Measurements from ENCODE around the gene KIAA1217.

DNA sequence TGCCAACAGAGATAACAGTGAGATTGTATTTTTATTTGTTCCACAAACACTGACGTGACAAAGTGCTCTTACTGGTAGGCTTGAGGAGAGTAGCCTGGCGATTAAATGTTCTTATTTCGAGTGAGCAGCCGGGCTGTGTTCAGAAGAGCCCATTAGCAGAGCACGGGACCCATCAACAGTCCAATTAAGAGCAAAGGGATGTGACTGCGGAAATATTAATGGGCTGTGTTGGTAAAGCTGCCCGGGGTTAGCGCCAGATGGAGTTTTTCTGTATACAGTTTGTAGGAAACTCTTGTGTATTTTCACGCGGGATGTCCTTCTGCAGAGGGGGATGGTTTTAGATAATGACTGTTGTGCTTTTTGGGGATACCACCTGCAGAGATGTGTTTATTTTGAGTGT is 104.3 kb downstream of the KIAA1217 start:
- TF ChIP-seq, protein P1, sequence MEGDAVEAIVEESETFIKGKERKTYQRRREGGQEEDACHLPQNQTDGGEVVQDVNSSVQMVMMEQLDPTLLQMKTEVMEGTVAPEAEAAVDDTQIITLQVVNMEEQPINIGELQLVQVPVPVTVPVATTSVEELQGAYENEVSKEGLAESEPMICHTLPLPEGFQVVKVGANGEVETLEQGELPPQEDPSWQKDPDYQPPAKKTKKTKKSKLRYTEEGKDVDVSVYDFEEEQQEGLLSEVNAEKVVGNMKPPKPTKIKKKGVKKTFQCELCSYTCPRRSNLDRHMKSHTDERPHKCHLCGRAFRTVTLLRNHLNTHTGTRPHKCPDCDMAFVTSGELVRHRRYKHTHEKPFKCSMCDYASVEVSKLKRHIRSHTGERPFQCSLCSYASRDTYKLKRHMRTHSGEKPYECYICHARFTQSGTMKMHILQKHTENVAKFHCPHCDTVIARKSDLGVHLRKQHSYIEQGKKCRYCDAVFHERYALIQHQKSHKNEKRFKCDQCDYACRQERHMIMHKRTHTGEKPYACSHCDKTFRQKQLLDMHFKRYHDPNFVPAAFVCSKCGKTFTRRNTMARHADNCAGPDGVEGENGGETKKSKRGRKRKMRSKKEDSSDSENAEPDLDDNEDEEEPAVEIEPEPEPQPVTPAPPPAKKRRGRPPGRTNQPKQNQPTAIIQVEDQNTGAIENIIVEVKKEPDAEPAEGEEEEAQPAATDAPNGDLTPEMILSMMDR (IDR thresholded peaks at IDR 0.05) = no peak
- TF ChIP-seq SMAD3 (CRISPR knock-in tag; IDR thresholded peaks at IDR 0.05; ENCODE audit: borderline replicate concordance) (no peak), NFYB (CRISPR knock-in tag; conservative IDR thresholded peaks at IDR 0.05; ENCODE audit: low read depth) (no peak), NR1H2 (CRISPR knock-in tag; IDR thresholded peaks at IDR 0.05) (no peak), KAT7 (CRISPR knock-in tag; IDR thresholded peaks at IDR 0.05; ENCODE audit: borderline replicate concordance) (no peak), ZBTB21 (CRISPR knock-in tag; IDR thresholded peaks at IDR 0.05; ENCODE audit: borderline replicate concordance) (no peak)
- TF ChIP-seq, protein P2, sequence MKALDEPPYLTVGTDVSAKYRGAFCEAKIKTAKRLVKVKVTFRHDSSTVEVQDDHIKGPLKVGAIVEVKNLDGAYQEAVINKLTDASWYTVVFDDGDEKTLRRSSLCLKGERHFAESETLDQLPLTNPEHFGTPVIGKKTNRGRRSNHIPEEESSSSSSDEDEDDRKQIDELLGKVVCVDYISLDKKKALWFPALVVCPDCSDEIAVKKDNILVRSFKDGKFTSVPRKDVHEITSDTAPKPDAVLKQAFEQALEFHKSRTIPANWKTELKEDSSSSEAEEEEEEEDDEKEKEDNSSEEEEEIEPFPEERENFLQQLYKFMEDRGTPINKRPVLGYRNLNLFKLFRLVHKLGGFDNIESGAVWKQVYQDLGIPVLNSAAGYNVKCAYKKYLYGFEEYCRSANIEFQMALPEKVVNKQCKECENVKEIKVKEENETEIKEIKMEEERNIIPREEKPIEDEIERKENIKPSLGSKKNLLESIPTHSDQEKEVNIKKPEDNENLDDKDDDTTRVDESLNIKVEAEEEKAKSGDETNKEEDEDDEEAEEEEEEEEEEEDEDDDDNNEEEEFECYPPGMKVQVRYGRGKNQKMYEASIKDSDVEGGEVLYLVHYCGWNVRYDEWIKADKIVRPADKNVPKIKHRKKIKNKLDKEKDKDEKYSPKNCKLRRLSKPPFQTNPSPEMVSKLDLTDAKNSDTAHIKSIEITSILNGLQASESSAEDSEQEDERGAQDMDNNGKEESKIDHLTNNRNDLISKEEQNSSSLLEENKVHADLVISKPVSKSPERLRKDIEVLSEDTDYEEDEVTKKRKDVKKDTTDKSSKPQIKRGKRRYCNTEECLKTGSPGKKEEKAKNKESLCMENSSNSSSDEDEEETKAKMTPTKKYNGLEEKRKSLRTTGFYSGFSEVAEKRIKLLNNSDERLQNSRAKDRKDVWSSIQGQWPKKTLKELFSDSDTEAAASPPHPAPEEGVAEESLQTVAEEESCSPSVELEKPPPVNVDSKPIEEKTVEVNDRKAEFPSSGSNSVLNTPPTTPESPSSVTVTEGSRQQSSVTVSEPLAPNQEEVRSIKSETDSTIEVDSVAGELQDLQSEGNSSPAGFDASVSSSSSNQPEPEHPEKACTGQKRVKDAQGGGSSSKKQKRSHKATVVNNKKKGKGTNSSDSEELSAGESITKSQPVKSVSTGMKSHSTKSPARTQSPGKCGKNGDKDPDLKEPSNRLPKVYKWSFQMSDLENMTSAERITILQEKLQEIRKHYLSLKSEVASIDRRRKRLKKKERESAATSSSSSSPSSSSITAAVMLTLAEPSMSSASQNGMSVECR (CRISPR knock-in tag; IDR thresholded peaks at IDR 0.05; ENCODE audit: borderline replicate concordance) = no peak
- TF ChIP-seq, protein P3, sequence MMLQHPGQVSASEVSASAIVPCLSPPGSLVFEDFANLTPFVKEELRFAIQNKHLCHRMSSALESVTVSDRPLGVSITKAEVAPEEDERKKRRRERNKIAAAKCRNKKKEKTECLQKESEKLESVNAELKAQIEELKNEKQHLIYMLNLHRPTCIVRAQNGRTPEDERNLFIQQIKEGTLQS (CRISPR knock-in tag; conservative IDR thresholded peaks at IDR 0.05) = no peak
- TF ChIP-seq, protein P4, sequence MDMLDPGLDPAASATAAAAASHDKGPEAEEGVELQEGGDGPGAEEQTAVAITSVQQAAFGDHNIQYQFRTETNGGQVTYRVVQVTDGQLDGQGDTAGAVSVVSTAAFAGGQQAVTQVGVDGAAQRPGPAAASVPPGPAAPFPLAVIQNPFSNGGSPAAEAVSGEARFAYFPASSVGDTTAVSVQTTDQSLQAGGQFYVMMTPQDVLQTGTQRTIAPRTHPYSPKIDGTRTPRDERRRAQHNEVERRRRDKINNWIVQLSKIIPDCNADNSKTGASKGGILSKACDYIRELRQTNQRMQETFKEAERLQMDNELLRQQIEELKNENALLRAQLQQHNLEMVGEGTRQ (CRISPR knock-in tag; IDR thresholded peaks at IDR 0.05) = no peak
